Measurements from ENCODE around the gene NOL6. TPM values are rescaled to one million over a fixed set of nuclear protein-coding genes. Genes with fewer than 3 reads are reported as not detected.
A peak's percentile ranks its signal among the peaks of the same experiment; 100 is the strongest.

The NOL6 gene
- total RNA-seq, 1 donor from 2014 or later: 34.3 TPM

DNA sequence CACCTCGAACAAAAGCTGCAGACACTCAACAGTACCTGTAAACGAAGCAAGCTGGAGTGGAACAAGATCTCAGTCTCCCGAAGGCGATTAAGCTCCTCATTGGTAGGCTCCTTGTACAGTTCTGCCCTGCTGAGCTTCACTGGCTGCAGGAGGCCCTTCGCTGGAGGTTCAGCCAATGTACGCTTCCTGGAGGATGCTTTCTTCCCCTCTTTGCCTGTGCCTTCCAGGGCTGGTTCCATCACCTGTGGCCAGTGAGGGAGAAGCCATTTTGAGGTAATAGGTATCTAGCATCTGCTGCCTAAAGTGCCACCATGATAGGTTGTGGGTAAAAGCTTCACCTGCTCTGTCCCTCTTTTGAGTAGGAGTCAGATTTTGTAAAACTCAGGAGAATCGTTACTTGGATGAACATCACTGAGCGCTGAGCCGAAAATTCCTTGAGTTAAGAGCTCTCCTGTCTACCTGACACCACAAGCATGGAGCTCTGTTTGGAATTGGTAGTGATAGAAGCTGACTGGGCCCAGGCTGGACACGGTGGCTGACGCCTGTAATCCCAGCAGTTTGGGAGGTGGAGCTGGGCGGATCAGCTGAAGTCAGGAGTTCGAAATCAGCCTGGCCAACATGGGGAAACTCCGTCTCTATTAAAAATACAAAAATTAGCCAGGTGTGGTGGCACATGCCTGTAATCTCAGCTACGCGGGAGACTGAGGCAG, 1.4 kb downstream of the NOL6 start:
- peaks cover 23% of the 10 kb centered on the region for H3K4me1 Mint-ChIP-seq (ENCODE audit: unreplicated experiment)
- peak overlapping the region; percentile 99 for H3K4me3 Mint-ChIP-seq (ENCODE audit: unreplicated experiment)
- peak overlapping the region; percentile 52 for H3K27ac Mint-ChIP-seq (ENCODE audit: unreplicated experiment)
- H3K27me3 Mint-ChIP-seq (ENCODE audit: unreplicated experiment): no peaks in the 10 kb centered on the region
- no peaks in the 10 kb centered on the region for H3K9me3 Mint-ChIP-seq (ENCODE audit: unreplicated experiment)
- TF ChIP-seq, protein P1, sequence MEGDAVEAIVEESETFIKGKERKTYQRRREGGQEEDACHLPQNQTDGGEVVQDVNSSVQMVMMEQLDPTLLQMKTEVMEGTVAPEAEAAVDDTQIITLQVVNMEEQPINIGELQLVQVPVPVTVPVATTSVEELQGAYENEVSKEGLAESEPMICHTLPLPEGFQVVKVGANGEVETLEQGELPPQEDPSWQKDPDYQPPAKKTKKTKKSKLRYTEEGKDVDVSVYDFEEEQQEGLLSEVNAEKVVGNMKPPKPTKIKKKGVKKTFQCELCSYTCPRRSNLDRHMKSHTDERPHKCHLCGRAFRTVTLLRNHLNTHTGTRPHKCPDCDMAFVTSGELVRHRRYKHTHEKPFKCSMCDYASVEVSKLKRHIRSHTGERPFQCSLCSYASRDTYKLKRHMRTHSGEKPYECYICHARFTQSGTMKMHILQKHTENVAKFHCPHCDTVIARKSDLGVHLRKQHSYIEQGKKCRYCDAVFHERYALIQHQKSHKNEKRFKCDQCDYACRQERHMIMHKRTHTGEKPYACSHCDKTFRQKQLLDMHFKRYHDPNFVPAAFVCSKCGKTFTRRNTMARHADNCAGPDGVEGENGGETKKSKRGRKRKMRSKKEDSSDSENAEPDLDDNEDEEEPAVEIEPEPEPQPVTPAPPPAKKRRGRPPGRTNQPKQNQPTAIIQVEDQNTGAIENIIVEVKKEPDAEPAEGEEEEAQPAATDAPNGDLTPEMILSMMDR (IDR thresholded peaks at IDR 0.05): no peak
- peak; percentile 66 for DNase-seq (ENCODE audit: extremely low spot score, unreplicated experiment)
- peaks cover 26% of the 10 kb centered on the region for H3K36me3 Mint-ChIP-seq (ENCODE audit: unreplicated experiment)

DNA sequence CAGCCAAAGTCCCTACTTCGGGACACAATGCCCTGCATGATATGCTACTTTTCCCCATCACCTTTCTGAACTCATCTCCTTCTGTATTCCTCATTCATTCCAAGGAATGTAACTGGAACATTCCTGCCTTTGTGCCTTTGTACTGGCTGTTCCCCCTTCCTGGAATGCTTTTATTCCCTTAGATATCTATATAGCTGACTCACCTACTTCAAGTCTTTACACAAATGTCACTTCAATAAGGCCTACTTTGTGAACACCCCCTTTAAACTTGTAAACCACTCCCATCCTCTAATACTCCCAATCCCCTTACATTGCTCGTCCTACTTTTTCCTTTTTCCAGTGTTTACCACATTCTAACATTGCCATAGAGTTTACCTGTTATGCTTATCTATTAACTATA, 2.4 kb downstream of the NOL6 start:
- Mint-ChIP-seq H3K9me3 (ENCODE audit: unreplicated experiment) (no peaks in the 10 kb centered on the region), H3K27me3 (ENCODE audit: unreplicated experiment) (no peaks in the 10 kb centered on the region), H3K4me1 (ENCODE audit: unreplicated experiment) (peaks cover 23% of the 10 kb centered on the region), H3K36me3 (ENCODE audit: unreplicated experiment) (peaks cover 29% of the 10 kb centered on the region), H3K27ac (ENCODE audit: unreplicated experiment) (no peak overlapping the region), H3K4me3 (ENCODE audit: unreplicated experiment) (no peak overlapping the region)
- TF ChIP-seq, protein P1 (IDR thresholded peaks at IDR 0.05): no peak
- DNase-seq (ENCODE audit: extremely low spot score, unreplicated experiment): no peak

DNA sequence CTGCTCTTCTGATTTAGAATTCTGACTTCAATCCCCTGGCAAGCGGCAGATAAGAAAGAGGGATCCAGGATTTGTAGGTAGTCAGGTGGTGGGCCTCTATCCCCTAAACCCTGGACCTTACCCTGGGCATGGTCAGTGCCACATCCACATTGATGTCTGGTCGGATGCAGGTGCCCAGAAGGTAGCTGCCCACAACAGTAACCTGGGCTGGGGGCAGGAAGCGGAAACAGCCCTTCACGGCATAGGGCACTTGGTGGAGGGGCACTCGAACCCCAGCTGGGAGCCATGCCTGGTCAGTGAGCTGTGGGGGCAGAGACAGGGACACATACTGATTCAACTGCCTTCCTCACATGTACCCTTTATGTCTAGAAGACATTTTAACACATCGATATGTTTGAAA, 3.8 kb downstream of the NOL6 start:
- Mint-ChIP-seq H3K27me3 (ENCODE audit: unreplicated experiment) (no peaks in the 10 kb centered on the region), H3K36me3 (ENCODE audit: unreplicated experiment) (peaks cover 36% of the 10 kb centered on the region), H3K27ac (ENCODE audit: unreplicated experiment) (no peak overlapping the region), H3K4me3 (ENCODE audit: unreplicated experiment) (no peak overlapping the region), H3K4me1 (ENCODE audit: unreplicated experiment) (peaks cover 23% of the 10 kb centered on the region), H3K9me3 (ENCODE audit: unreplicated experiment) (no peaks in the 10 kb centered on the region)
- TF ChIP-seq, protein P1 (IDR thresholded peaks at IDR 0.05): no peak
- no peak for DNase-seq (ENCODE audit: extremely low spot score, unreplicated experiment)

DNA sequence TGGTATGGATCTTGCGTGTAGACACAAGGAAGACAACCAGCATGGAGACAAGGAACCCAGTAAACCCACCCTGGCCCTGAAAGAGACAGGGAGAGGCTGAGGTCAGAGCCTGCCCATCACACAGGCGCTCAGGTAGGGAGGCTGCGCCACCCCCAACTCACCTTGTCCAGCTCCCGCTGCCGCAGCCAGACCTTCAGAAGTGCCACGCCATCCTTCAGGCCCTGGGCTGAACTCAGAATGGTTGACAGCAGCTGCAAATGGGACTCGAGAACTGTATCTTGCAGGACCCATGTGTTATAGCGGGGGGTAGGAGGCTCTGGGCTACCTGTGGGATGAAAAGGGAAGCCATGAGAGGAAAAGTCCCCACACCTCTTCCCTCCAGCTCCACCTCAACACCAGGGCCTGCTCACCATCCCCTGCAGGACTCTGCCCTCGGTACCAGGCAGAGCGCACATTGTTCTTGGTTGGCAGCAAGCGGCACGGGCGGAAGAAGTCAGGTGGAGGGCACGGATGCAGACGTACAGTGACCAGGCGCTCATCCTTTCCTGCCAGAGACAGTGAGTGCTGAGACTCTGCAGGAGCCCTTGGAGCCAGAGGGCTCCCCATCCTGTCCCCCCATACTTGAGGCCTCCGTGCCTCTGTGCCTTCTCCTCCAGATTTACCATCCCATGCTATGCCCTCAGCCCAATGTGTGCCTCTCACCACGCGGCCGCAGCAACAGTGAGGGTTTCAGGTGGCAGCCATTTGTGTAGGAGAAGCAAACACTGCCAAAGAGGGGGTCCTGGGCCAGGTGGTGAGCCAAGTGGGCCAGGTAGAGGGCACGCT, 4.7 kb downstream of the NOL6 start:
- TF ChIP-seq, protein P1 (IDR thresholded peaks at IDR 0.05): no peak
- Mint-ChIP-seq H3K36me3 (ENCODE audit: unreplicated experiment) (peaks cover 45% of the 10 kb centered on the region), H3K4me1 (ENCODE audit: unreplicated experiment) (peaks cover 19% of the 10 kb centered on the region), H3K27ac (ENCODE audit: unreplicated experiment) (no peak overlapping the region), H3K4me3 (ENCODE audit: unreplicated experiment) (no peak overlapping the region), H3K9me3 (ENCODE audit: unreplicated experiment) (no peaks in the 10 kb centered on the region), H3K27me3 (ENCODE audit: unreplicated experiment) (no peaks in the 10 kb centered on the region)
- no peak for DNase-seq (ENCODE audit: extremely low spot score, unreplicated experiment)

DNA sequence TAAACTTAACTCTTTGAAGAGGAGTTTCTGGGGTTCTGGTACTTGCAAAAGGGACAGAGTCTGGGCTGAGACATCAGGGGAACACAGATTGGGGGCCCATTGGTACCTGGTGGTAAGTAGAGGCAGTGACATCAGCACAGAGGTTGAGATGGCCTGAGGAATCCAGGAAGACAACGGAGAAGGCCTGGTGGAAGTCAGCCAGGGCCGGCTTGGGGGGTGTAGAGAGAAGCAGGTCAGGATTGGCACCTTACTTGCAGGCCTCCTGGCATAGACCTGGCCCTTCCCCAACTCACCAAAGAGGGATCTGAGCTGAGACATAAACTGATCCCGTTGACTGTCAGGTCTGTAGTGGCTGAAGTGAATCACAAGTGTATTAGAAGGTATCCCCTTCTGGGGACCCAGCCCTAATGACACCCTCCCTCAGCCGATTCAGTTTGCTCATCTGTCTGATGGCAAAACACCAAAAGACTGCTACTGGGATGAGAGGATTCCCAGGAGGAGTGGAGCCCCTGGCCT, 5.5 kb downstream of the NOL6 start:
- Mint-ChIP-seq H3K27ac (ENCODE audit: unreplicated experiment) (no peak overlapping the region), H3K9me3 (ENCODE audit: unreplicated experiment) (no peaks in the 10 kb centered on the region), H3K36me3 (ENCODE audit: unreplicated experiment) (peaks cover 51% of the 10 kb centered on the region), H3K4me1 (ENCODE audit: unreplicated experiment) (peaks cover 16% of the 10 kb centered on the region), H3K27me3 (ENCODE audit: unreplicated experiment) (no peaks in the 10 kb centered on the region), H3K4me3 (ENCODE audit: unreplicated experiment) (no peak overlapping the region)
- no peak for DNase-seq (ENCODE audit: extremely low spot score, unreplicated experiment)
- TF ChIP-seq, protein P1 (IDR thresholded peaks at IDR 0.05): no peak

Measured in osteocyte (in vitro differentiated cells).